ENCODE measurements around the gene UGT1A6.

Gene UGT1A6

DNA sequence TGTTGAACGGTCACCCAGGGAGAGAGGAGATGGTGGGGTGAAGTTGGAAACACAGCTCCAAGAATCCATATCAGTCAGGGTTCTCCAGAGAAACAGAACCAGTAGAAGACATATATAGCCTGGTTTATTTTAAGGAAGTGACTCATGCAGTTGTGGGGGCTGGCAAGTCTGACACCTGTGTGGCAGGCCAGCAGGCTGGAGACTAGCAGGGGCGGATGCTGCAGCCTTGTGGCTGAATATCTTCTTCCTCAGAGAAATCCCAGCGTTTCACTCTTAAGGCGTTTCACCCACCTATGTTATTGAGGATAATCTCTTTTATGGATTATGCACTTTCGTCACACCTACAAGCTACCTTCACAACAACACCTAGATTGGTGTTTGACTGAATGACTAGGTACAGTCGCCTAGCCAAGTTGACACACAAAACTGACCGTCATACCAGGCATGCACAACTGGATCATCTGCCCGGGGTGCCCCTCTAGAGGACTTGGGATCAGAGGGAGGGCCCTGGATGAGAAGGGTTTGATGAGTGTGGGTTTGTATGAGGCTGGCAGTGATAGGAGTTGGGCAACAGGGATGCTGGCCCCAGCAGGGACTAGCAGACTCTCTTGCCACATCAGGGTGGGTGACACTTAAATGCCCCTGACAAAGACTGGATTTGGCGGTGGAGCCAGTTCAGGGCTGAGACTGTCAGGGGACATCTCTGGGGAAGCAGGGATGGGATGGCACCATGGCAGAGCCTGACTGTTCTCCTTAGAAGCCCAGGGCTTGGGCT, 108.9 kb downstream of the UGT1A6 start:
- Histone ChIP-seq H3K4me1 (ENCODE audit: insufficient read depth, poor library complexity, severe bottlenecking) (no peaks in the 10 kb centered on the region), H3K27ac (ENCODE audit: poor library complexity, severe bottlenecking) (no peak overlapping the region), H3K9me3 (ENCODE audit: severe bottlenecking) (no peaks in the 10 kb centered on the region), H3K36me3 (ENCODE audit: low read depth) (no peaks in the 10 kb centered on the region), H3K27me3 (ENCODE audit: insufficient read depth, poor library complexity, severe bottlenecking) (no peaks in the 10 kb centered on the region), H3K4me3 (ENCODE audit: severe bottlenecking) (no peak overlapping the region)
- ATAC-seq (ENCODE audit: low read depth) (peak; percentile 68), DNase-seq (ENCODE audit: low spot score) (no peak)
- TF ChIP-seq, protein P1, sequence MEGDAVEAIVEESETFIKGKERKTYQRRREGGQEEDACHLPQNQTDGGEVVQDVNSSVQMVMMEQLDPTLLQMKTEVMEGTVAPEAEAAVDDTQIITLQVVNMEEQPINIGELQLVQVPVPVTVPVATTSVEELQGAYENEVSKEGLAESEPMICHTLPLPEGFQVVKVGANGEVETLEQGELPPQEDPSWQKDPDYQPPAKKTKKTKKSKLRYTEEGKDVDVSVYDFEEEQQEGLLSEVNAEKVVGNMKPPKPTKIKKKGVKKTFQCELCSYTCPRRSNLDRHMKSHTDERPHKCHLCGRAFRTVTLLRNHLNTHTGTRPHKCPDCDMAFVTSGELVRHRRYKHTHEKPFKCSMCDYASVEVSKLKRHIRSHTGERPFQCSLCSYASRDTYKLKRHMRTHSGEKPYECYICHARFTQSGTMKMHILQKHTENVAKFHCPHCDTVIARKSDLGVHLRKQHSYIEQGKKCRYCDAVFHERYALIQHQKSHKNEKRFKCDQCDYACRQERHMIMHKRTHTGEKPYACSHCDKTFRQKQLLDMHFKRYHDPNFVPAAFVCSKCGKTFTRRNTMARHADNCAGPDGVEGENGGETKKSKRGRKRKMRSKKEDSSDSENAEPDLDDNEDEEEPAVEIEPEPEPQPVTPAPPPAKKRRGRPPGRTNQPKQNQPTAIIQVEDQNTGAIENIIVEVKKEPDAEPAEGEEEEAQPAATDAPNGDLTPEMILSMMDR (IDR thresholded peaks at IDR 0.05; ENCODE audit: poor library complexity, severe bottlenecking) = no peak

- TF ChIP-seq, protein P1 (IDR thresholded peaks at IDR 0.05; ENCODE audit: poor library complexity, severe bottlenecking) = no peak
- ATAC-seq (ENCODE audit: low read depth) (no peak), DNase-seq (ENCODE audit: low spot score) (no peak)
- Histone ChIP-seq H3K4me1 (ENCODE audit: insufficient read depth, poor library complexity, severe bottlenecking) (no peaks in the 10 kb centered on the region), H3K4me3 (ENCODE audit: severe bottlenecking) (no peak overlapping the region), H3K36me3 (ENCODE audit: low read depth) (no peaks in the 10 kb centered on the region), H3K27me3 (ENCODE audit: insufficient read depth, poor library complexity, severe bottlenecking) (no peaks in the 10 kb centered on the region), H3K27ac (ENCODE audit: poor library complexity, severe bottlenecking) (no peak overlapping the region), H3K9me3 (ENCODE audit: severe bottlenecking) (no peaks in the 10 kb centered on the region)
These were observed 109.6 kb downstream of the UGT1A6 start for GRCh38 chr2:233802132-233802815.

GRCh38 chr2:233803292-233803911, 110.7 kb downstream of the UGT1A6 start:
- ATAC-seq (ENCODE audit: low read depth) = no peak
- Histone ChIP-seq H3K36me3 (ENCODE audit: low read depth) (no peaks in the 10 kb centered on the region), H3K27ac (ENCODE audit: poor library complexity, severe bottlenecking) (no peak overlapping the region), H3K27me3 (ENCODE audit: insufficient read depth, poor library complexity, severe bottlenecking) (no peaks in the 10 kb centered on the region), H3K9me3 (ENCODE audit: severe bottlenecking) (no peaks in the 10 kb centered on the region), H3K4me1 (ENCODE audit: insufficient read depth, poor library complexity, severe bottlenecking) (no peaks in the 10 kb centered on the region), H3K4me3 (ENCODE audit: severe bottlenecking) (no peak overlapping the region)
- no peak for DNase-seq (ENCODE audit: low spot score)
- TF ChIP-seq, protein P1 (IDR thresholded peaks at IDR 0.05; ENCODE audit: poor library complexity, severe bottlenecking) = no peak

DNA sequence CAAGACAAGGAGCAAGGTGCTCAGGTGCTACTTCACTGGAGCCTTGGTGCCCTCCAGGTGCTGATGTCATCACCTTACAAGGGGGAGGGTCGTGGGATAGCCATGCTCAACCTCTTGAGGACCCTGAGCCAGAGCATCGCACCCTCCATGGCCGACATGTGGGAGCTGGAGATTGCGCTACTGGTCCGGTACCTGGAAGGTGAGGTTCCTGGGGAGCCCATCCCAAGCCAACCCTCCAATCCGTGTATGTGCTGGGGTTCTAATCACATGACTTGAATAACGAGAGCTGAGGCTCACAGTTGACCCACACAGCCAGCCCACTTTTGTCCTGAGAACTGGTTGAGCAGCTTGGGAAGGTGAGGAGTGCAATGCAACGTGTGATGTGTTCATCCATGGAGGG, 111.3 kb downstream of the UGT1A6 start:
- H3K27ac ChIP-seq (ENCODE audit: poor library complexity, severe bottlenecking) = no peak overlapping the region
- no peaks in the 10 kb centered on the region for H3K36me3 ChIP-seq (ENCODE audit: low read depth)
- TF ChIP-seq, protein P1 (IDR thresholded peaks at IDR 0.05; ENCODE audit: poor library complexity, severe bottlenecking) = no peak
- no peaks in the 10 kb centered on the region for H3K27me3 ChIP-seq (ENCODE audit: insufficient read depth, poor library complexity, severe bottlenecking)
- H3K4me1 ChIP-seq (ENCODE audit: insufficient read depth, poor library complexity, severe bottlenecking) = no peaks in the 10 kb centered on the region
- DNase-seq (ENCODE audit: low spot score) (peak; percentile 36), ATAC-seq (ENCODE audit: low read depth) (no peak)
- no peak overlapping the region for H3K4me3 ChIP-seq (ENCODE audit: severe bottlenecking)
- no peaks in the 10 kb centered on the region for H3K9me3 ChIP-seq (ENCODE audit: severe bottlenecking)

All from RWPE2 (cell line).